Measurements from ENCODE around the gene ABCC6.

ABCC6 gene

DNA sequence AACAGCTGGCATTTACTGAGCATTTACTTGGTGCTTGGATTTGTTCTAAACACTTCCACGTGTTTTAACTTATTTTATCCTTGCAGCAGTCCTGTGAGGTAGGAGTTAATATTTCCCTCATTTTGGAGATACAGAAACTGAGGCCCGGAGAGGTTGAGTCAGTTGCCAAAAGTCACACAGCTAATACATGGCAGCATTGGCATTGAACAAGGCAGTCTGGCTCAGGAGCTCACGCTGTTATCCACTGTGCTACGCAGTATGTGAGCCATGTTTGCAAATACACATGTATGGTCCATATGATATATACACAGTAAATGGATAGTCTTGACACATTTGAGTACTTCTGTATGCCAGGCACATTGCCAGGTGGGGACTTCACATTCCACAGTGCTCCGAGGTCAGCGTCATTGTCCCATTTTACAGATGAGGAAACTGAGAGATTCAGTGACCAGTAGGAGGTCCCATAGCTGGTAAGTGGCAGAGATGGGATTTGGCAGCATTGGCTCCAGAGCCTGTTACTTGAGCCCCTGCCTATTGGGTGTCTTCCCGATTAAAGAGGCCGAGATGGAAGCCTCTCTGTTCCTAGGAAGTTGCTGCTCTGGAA, 110.7 kb downstream of the ABCC6 start:
- DNase-seq (ENCODE audit: low read depth in 2 of 2) = no peak
- TF ChIP-seq, protein P1, sequence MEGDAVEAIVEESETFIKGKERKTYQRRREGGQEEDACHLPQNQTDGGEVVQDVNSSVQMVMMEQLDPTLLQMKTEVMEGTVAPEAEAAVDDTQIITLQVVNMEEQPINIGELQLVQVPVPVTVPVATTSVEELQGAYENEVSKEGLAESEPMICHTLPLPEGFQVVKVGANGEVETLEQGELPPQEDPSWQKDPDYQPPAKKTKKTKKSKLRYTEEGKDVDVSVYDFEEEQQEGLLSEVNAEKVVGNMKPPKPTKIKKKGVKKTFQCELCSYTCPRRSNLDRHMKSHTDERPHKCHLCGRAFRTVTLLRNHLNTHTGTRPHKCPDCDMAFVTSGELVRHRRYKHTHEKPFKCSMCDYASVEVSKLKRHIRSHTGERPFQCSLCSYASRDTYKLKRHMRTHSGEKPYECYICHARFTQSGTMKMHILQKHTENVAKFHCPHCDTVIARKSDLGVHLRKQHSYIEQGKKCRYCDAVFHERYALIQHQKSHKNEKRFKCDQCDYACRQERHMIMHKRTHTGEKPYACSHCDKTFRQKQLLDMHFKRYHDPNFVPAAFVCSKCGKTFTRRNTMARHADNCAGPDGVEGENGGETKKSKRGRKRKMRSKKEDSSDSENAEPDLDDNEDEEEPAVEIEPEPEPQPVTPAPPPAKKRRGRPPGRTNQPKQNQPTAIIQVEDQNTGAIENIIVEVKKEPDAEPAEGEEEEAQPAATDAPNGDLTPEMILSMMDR (IDR thresholded peaks at IDR 0.05; ENCODE audit: low read depth, low read length) = no peak
- no peak overlapping the region for H3K4me3 ChIP-seq (replicated peaks in 1 of 2; ENCODE audit: low read depth in 2 of 2, low read length in 2 of 2)

DNA sequence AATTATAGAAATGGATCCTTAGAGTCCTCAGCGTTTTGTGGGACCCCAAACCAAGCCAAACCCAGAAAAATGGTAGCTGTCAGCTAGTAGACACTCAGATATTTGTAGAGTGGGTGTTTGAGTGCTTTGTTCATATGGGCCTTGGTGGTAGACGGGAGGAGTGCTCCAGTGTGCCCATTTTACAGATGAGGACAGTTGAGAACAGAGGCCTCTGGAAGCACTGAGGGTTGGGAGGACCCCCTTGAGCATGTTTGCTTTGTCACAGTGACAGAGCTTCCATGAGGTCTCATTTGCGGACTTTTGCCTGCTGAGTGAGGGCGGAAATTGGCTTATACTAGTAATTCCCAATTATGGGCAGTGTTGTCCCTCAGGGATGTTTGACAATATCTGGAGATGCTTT, 111.7 kb downstream of the ABCC6 start:
- H3K4me3 ChIP-seq (replicated peaks in 1 of 2; ENCODE audit: low read depth in 2 of 2, low read length in 2 of 2) = no peak overlapping the region
- TF ChIP-seq, protein P1 (IDR thresholded peaks at IDR 0.05; ENCODE audit: low read depth, low read length) = no peak
- DNase-seq (ENCODE audit: low read depth in 2 of 2) = no peak

DNA sequence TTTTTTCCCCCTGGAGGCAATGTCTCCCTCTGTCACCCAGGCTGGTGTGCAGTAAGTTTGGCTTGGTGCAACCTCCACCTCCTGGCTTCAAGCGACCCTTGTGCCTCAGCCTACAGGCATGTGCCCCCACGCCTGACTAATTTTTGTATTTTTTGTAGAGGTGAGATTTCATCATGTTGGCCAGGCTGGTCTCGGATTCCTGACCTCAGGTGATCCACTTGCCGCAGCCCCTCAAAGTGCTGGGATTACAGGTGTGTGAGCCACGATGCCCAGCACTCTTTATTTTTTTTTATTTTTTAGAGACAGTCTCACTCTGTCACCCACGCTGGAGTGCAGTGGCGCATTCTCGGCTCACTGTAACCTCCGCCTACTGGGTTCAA, 113.2 kb downstream of the ABCC6 start:
- no peak overlapping the region for H3K4me3 ChIP-seq (replicated peaks in 1 of 2; ENCODE audit: low read depth in 2 of 2, low read length in 2 of 2)
- TF ChIP-seq, protein P1 (IDR thresholded peaks at IDR 0.05; ENCODE audit: low read depth, low read length) = no peak
- DNase-seq (ENCODE audit: low read depth in 2 of 2) = no peak

DNA sequence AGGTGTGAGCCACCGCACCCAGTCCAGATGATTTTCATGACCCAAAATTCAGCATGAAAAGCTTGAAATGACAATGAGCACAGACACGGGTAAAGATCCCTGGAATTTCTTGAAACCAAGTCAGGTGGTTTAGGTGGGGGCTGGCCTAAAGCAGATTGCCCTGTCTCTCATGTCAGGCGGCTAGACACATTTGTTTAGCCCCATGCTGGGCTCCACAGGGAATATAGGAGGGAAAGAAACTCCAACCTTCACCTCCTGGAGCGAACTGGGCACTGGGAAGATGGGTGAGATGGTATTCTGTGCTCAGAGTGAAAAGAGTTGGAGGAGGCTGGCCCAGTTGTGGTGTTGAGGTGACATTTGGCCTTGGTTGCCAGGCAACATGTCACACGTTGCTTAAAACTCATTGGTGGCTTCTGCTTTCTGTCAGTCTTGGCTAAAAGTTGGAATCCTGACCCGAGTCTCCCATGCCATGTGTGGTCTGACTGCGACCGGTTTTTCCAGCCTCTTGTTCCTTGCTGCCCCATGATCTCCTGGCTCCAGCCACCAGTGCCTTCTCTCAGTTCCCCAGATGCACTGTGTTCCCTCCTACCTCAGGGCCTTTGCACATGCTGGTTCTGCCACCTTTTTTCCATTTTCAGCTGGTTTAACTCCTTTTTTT, 113.7 kb downstream of the ABCC6 start:
- H3K4me3 ChIP-seq (replicated peaks in 1 of 2; ENCODE audit: low read depth in 2 of 2, low read length in 2 of 2) = no peak overlapping the region
- TF ChIP-seq, protein P1 (IDR thresholded peaks at IDR 0.05; ENCODE audit: low read depth, low read length) = no peak
- no peak for DNase-seq (ENCODE audit: low read depth in 2 of 2)

DNA sequence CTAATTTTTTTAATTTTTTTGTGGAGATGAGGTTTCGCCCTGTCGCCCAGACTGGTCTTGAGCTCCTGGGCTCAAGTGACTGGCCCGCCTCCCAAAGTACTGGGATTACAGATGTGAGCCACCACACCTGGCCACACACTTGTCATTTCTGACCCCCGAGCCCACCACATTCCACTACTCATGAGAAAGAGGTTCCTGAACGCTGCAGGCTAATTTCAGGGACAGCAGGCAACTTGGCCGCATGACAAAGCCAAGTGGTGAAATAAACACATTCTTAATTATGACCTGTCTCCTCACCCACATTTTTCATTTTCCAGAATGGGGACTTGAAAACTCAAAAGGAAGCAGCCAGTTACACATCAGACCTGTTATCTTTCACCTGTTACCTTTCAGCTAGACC, 114.5 kb downstream of the ABCC6 start:
- H3K4me3 ChIP-seq (replicated peaks in 1 of 2; ENCODE audit: low read depth in 2 of 2, low read length in 2 of 2) = no peak overlapping the region
- no peak for DNase-seq (ENCODE audit: low read depth in 2 of 2)
- TF ChIP-seq, protein P1 (IDR thresholded peaks at IDR 0.05; ENCODE audit: low read depth, low read length) = no peak

DNA sequence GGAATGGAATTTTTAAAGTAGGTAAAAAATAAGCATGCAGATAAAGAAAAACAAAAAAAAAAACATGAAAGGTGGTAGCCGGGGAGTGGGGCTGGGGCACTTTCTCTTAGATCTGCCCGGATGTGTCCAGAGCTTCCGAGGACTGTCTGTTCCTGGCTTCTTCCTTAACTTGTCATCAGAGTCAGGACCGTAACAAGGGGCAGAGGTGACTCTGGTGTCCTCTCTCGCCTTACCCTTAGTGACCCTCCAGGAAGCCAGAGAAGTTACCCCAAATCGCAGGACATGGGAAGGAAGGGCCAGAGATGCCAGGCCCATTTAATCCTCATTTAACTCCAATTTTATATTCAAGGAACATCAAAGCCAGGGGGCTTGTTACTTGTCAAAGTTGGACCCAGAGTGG, 115.5 kb downstream of the ABCC6 start:
- DNase-seq (ENCODE audit: low read depth in 2 of 2) = no peak
- H3K4me3 ChIP-seq (replicated peaks in 1 of 2; ENCODE audit: low read depth in 2 of 2, low read length in 2 of 2) = no peak overlapping the region
- TF ChIP-seq, protein P1 (IDR thresholded peaks at IDR 0.05; ENCODE audit: low read depth, low read length) = no peak

DNA sequence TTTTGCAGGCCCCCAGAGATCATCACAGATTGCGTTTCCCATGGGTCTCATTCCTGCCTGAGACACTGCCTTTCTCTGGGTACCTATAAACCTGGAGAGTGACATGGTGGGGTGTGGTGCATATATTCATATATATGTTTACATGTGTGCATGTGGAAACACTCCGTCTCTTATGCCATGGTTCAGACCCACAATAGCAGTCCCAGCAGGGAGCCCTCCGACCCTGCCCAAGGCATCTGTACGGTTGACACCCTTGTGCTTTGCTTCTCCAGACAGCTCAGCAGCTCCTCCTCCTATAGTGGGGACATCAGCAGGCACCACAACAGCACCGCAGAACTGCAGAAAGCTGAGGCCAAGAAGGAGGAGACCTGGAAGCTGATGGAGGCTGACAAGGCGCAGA, 116.8 kb downstream of the ABCC6 start:
- no peak for DNase-seq (ENCODE audit: low read depth in 2 of 2)
- TF ChIP-seq, protein P1 (IDR thresholded peaks at IDR 0.05; ENCODE audit: low read depth, low read length) = no peak
- no peak overlapping the region for H3K4me3 ChIP-seq (replicated peaks in 1 of 2; ENCODE audit: low read depth in 2 of 2, low read length in 2 of 2)

Data from cardiac fibroblast (primary cell).